GM18867 (cell line): ENCODE results near the gene SNX33.
"Not testable (repeated sequence)": the region's sequence is repeated elsewhere in the genome, so short reads cannot be mapped to it uniquely, and the experiment has no call there.

Source experiments
- ATAC-seq: cut with Tn5 transposase; IDR thresholded peaks from one replicate; pipeline ENCODE4 v1.9.1; 2021; ENCODE audit warnings: mild to moderate bottlenecking, moderate library complexity; ENCODE audit not compliant: unreplicated experiment

SNX33 gene

GRCh38 chr15:75661100-75661755 lies 13.5 kb downstream of the SNX33 start:
- ATAC-seq: no peak

DNA sequence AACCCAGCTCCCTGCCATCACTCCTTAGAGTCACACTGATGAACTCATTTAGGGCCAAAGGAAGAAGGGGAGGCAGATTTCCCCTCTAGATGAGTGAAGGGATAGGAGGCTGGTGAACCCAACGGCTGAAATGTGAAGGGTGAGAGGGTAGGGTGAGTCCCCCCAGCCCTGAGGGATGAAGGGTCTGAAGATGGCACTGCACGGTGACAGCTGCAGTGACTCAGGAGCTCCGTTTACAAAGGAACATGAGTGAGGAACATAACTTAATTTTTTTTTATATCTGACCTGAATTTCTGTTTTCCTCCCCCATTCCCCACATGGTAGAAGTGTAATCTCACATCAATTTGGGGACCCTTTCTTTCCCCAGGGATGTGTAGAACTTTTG lies 14.0 kb downstream of the SNX33 start:
- ATAC-seq: no peak

DNA sequence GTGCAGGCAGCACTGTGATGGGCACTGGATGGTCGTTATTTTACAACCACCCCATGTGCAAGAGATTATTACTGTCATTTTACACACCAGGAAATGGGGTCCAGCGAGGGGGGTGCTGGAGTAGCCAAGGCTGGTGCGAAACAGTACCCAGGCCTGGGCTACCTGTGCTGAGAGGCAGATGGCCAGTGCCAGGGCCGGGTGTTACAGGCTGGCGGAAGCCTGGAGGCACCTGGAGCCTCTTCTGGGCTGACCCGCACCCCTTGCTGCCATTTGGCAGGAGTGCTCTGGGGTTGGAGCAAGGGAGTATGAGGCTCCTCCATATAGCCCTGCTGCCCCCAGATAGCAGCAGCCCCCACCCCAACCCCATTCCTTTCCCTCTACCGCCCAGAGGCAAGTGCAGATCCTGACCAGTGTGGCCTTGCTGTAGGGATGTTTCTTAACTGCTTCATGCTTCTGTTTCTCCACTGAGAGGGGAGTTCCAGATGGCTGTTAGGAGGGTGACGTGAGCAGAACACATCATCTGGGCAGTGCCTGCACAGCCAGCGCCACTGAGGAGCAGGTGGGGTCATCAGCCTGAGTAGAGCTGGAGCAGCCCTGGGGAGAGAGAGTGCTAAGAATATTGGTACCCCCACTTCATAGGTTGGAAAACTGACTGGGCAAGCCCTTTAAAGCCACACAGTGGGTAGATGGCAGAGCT lies 15.3 kb downstream of the SNX33 start:
- no peak for ATAC-seq

- no peak for ATAC-seq
These were observed 16.3 kb downstream of the SNX33 start for GRCh38 chr15:75663931-75664421.

GRCh38 chr15:75666823-75667501 lies 19.2 kb downstream of the SNX33 start:
- ATAC-seq: no peak

- ATAC-seq: no peak
These were observed 21.6 kb downstream of the SNX33 start for GRCh38 chr15:75669191-75669878.

DNA sequence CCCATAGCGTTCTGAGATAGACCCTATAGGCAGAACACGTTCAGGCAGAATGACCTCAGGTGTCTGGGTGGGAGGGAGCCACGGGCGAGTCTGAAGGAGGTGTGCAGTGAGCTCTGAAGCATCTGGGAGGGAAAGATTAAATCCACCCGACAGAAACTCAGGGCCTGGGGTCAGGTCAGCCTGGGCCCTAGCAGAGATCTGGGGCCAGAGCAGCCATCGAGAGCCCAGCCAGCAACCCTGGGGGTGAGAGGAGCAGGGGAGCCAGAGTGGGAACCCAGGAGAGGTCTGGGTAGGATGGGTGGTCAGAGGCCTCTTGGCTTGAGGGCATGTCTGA lies 22.1 kb downstream of the SNX33 start:
- ATAC-seq: no peak

- ATAC-seq: no peak
These were observed 24.3 kb downstream of the SNX33 start for GRCh38 chr15:75671730-75672602.

DNA sequence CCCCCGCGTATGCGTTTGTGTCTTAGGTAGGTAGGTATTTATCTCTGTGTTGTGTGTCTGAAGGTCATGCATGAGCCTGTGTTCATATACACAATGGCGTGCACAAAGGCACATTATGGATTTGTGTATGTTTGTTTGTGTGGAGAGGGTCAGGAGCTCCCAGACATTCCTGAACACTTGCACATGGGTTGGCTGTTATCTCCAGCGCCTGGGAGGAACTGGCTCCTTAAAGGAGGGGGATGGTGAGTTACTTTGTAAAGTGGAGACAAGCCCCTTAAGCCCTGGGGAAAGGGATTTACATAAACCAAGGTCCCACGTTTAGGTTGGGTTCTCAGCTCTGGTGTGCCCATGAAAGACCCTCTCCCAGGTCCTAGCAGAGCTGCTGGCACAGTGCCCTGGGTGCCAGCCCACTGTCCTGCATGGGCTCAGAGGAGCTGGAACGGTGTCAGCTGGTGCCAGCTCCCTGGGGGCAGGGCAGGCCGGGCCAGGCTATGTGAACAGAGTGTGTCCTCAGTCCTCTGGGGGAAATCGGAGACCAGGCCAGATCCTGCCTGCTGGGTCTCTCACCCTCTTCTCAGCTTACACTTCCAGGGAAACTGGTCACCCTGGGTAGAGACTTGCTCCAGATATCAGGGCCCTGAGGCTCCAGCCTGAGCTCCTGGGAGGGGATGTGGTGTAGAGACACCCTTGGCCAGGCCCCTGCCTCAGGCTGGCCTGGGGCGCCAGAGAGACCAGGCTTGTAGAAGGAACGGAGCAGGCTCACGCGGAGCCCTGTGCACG lies 25.1 kb downstream of the SNX33 start:
- ATAC-seq: no peak

GRCh38 chr15:75673426-75674235 lies 25.9 kb downstream of the SNX33 start:
- ATAC-seq: no peak

DNA sequence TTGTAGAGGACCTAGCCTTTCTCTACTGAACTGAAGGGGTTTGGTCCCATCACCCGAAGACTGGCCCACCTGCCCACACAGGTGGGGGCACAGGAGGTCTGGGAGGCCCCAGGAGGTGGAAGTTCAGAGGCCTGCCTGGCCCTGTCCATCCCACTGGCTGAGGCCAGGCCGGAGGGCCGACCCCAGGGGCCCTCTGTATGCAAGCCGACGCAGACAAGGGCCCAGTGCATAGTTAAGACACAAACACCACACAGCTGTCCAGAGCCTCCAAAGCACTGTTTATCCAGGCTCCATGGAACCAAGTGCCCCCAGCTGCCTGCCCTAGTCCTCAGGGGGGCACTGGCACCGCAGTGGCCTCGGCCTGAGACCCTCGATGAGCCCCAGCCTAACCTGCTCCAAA lies 26.7 kb downstream of the SNX33 start:
- ATAC-seq: no peak

- no peak for ATAC-seq
These were observed 28.1 kb downstream of the SNX33 start for GRCh38 chr15:75675579-75676404.

- no peak for ATAC-seq
These were observed 29.2 kb downstream of the SNX33 start for GRCh38 chr15:75676688-75677464.

GRCh38 chr15:75677465-75678323 lies 30.0 kb downstream of the SNX33 start:
- ATAC-seq: no peak

GRCh38 chr15:75678324-75678690 lies 30.6 kb downstream of the SNX33 start:
- ATAC-seq: not testable (repeated sequence)

- no peak for ATAC-seq
These were observed 32.5 kb downstream of the SNX33 start for GRCh38 chr15:75680007-75680789.
